ENCODE results near the gene RIPPLY3.

DNA sequence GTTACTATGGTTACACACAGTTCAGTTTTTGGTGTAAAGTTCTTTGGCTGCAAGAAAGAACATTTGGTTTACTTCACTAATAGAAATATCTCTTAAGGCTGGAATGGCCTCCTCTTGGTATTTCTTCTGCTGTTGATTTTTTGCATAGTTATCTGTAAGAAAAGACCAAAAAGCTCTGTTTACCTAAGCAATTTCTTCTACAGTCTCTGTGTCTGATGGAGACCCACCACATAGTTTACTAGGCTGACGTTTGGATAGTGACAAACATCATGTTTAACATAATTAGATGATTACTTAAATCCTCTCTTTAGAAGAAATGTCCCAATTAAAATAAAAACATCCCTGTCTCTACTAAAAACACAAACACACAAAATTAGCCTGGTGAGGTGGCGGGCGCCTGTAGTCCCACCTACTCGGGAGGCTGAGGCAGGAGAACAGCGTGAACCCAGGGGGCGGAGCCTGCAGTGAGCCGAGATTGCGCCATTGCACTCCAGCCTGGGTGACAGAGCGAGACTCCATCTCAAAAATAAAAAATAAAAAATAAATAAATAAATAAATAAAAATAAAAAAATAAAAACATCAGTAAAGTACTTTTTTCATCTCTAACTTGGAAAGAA is 59.2 kb downstream of the RIPPLY3 start:
- TF ChIP-seq, protein P1, sequence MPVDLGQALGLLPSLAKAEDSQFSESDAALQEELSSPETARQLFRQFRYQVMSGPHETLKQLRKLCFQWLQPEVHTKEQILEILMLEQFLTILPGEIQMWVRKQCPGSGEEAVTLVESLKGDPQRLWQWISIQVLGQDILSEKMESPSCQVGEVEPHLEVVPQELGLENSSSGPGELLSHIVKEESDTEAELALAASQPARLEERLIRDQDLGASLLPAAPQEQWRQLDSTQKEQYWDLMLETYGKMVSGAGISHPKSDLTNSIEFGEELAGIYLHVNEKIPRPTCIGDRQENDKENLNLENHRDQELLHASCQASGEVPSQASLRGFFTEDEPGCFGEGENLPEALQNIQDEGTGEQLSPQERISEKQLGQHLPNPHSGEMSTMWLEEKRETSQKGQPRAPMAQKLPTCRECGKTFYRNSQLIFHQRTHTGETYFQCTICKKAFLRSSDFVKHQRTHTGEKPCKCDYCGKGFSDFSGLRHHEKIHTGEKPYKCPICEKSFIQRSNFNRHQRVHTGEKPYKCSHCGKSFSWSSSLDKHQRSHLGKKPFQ (tag by site-specific recombination; IDR thresholded peaks at IDR 0.05) = no peak
- no peak for TF ChIP-seq ZNF776 (tag by site-specific recombination; IDR thresholded peaks at IDR 0.05; ENCODE audit: borderline replicate concordance)
- TF ChIP-seq, protein P2, sequence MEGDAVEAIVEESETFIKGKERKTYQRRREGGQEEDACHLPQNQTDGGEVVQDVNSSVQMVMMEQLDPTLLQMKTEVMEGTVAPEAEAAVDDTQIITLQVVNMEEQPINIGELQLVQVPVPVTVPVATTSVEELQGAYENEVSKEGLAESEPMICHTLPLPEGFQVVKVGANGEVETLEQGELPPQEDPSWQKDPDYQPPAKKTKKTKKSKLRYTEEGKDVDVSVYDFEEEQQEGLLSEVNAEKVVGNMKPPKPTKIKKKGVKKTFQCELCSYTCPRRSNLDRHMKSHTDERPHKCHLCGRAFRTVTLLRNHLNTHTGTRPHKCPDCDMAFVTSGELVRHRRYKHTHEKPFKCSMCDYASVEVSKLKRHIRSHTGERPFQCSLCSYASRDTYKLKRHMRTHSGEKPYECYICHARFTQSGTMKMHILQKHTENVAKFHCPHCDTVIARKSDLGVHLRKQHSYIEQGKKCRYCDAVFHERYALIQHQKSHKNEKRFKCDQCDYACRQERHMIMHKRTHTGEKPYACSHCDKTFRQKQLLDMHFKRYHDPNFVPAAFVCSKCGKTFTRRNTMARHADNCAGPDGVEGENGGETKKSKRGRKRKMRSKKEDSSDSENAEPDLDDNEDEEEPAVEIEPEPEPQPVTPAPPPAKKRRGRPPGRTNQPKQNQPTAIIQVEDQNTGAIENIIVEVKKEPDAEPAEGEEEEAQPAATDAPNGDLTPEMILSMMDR (tag by site-specific recombination; IDR thresholded peaks at IDR 0.05) = no peak
- TF ChIP-seq, protein P3, sequence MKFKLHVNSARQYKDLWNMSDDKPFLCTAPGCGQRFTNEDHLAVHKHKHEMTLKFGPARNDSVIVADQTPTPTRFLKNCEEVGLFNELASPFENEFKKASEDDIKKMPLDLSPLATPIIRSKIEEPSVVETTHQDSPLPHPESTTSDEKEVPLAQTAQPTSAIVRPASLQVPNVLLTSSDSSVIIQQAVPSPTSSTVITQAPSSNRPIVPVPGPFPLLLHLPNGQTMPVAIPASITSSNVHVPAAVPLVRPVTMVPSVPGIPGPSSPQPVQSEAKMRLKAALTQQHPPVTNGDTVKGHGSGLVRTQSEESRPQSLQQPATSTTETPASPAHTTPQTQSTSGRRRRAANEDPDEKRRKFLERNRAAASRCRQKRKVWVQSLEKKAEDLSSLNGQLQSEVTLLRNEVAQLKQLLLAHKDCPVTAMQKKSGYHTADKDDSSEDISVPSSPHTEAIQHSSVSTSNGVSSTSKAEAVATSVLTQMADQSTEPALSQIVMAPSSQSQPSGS (tag by site-specific recombination; IDR thresholded peaks at IDR 0.05; ENCODE audit: low read depth) = no peak
- no peak for TF ChIP-seq ZNF155 (tag by site-specific recombination; IDR thresholded peaks at IDR 0.05)
- TF ChIP-seq, protein P4, sequence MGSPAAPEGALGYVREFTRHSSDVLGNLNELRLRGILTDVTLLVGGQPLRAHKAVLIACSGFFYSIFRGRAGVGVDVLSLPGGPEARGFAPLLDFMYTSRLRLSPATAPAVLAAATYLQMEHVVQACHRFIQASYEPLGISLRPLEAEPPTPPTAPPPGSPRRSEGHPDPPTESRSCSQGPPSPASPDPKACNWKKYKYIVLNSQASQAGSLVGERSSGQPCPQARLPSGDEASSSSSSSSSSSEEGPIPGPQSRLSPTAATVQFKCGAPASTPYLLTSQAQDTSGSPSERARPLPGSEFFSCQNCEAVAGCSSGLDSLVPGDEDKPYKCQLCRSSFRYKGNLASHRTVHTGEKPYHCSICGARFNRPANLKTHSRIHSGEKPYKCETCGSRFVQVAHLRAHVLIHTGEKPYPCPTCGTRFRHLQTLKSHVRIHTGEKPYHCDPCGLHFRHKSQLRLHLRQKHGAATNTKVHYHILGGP (tag by site-specific recombination; IDR thresholded peaks at IDR 0.05) = no peak
- TF ChIP-seq ZNF623 (tag by site-specific recombination; IDR thresholded peaks at IDR 0.05) = no peak
- no peak for TF ChIP-seq ZNF146 (tag by site-specific recombination; IDR thresholded peaks at IDR 0.05)
- TF ChIP-seq ZNF175 (tag by site-specific recombination; IDR thresholded peaks at IDR 0.05) = no peak
- TF ChIP-seq, protein P5, sequence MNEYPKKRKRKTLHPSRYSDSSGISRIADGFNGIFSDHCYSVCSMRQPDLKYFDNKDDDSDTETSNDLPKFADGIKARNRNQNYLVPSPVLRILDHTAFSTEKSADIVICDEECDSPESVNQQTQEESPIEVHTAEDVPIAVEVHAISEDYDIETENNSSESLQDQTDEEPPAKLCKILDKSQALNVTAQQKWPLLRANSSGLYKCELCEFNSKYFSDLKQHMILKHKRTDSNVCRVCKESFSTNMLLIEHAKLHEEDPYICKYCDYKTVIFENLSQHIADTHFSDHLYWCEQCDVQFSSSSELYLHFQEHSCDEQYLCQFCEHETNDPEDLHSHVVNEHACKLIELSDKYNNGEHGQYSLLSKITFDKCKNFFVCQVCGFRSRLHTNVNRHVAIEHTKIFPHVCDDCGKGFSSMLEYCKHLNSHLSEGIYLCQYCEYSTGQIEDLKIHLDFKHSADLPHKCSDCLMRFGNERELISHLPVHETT (tag by site-specific recombination; IDR thresholded peaks at IDR 0.05) = no peak
- TF ChIP-seq, protein P6, sequence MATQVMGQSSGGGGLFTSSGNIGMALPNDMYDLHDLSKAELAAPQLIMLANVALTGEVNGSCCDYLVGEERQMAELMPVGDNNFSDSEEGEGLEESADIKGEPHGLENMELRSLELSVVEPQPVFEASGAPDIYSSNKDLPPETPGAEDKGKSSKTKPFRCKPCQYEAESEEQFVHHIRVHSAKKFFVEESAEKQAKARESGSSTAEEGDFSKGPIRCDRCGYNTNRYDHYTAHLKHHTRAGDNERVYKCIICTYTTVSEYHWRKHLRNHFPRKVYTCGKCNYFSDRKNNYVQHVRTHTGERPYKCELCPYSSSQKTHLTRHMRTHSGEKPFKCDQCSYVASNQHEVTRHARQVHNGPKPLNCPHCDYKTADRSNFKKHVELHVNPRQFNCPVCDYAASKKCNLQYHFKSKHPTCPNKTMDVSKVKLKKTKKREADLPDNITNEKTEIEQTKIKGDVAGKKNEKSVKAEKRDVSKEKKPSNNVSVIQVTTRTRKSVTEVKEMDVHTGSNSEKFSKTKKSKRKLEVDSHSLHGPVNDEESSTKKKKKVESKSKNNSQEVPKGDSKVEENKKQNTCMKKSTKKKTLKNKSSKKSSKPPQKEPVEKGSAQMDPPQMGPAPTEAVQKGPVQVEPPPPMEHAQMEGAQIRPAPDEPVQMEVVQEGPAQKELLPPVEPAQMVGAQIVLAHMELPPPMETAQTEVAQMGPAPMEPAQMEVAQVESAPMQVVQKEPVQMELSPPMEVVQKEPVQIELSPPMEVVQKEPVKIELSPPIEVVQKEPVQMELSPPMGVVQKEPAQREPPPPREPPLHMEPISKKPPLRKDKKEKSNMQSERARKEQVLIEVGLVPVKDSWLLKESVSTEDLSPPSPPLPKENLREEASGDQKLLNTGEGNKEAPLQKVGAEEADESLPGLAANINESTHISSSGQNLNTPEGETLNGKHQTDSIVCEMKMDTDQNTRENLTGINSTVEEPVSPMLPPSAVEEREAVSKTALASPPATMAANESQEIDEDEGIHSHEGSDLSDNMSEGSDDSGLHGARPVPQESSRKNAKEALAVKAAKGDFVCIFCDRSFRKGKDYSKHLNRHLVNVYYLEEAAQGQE (tag by site-specific recombination; IDR thresholded peaks at IDR 0.05) = no peak

Measured in HEK293 (cell line).